ENCODE data around the gene LRIG1. TPM values are rescaled to one million over a fixed set of nuclear protein-coding genes. Genes with fewer than 3 reads are reported as not detected.
A peak's percentile ranks its signal among the peaks of the same experiment; 100 is the strongest.

The LRIG1 gene
- total and polyA plus RNA-seq, 2 donors (not counting 1 experiment from before 2014, with no cell fraction given): 27.9 to 104 TPM

DNA sequence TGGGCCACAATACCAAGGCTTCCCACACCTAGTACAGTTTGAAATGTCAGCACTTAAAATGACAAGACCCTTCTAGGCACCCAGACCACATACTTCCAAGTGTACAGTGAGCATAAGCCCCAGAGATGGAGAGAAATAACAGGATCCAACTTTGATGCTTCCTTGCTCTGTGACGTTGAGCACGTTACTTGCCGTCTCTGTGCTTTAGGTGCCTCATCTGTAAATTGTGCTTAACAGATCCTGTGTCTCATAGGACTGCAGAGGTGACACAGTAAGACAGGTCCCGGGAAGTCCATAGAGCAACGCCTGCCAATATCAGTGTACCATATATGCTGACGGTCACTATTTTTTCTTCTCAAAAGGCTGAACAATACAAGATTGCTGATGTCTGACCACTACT is 59.1 kb downstream of the LRIG1 start:
- Histone ChIP-seq H4K20me1 (ENCODE audit: control insufficient read depth, extremely low read depth, insufficient read depth, low read length) (no peaks in the 10 kb centered on the region), H3K36me3 (ENCODE audit: control insufficient read depth, insufficient read depth, low read length) (no peaks in the 10 kb centered on the region), H3K9me3 (ENCODE audit: control insufficient read depth, insufficient read depth, low read depth, low read length) (no peaks in the 10 kb centered on the region), H3K4me3 (replicated peaks in 1 of 4; ENCODE audit: control extremely low read depth in 1 of 4, insufficient read depth in 1 of 4, low read depth in 3 of 4, low read length in 4 of 4) (no peak overlapping the region), H3K9ac (ENCODE audit: insufficient read depth, low read length) (no peak overlapping the region), H3K4me1 (ENCODE audit: control insufficient read depth, extremely low read depth, insufficient read depth, low read length) (peaks cover 25% of the 10 kb centered on the region), H3K27ac (ENCODE audit: insufficient read depth, low read length) (peak overlapping the region; percentile 82), H3K27me3 (ENCODE audit: control insufficient read depth, insufficient read depth, low read length) (no peaks in the 10 kb centered on the region), H3K4me2 (ENCODE audit: extremely low read depth, insufficient read depth, low read length) (peak overlapping the region; percentile 58), H3K79me2 (ENCODE audit: control insufficient read depth, insufficient read depth, low read length) (no peaks in the 10 kb centered on the region), H2AFZ (ENCODE audit: low read length) (no peak overlapping the region)
- no peak for DNase-seq (ENCODE audit: low read depth in 2 of 2)
- no peak for TF ChIP-seq EZH2 (IDR thresholded peaks at IDR 0.05; ENCODE audit: low read length, missing control alignments)
- TF ChIP-seq, protein P1, sequence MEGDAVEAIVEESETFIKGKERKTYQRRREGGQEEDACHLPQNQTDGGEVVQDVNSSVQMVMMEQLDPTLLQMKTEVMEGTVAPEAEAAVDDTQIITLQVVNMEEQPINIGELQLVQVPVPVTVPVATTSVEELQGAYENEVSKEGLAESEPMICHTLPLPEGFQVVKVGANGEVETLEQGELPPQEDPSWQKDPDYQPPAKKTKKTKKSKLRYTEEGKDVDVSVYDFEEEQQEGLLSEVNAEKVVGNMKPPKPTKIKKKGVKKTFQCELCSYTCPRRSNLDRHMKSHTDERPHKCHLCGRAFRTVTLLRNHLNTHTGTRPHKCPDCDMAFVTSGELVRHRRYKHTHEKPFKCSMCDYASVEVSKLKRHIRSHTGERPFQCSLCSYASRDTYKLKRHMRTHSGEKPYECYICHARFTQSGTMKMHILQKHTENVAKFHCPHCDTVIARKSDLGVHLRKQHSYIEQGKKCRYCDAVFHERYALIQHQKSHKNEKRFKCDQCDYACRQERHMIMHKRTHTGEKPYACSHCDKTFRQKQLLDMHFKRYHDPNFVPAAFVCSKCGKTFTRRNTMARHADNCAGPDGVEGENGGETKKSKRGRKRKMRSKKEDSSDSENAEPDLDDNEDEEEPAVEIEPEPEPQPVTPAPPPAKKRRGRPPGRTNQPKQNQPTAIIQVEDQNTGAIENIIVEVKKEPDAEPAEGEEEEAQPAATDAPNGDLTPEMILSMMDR (conservative IDR thresholded peaks at IDR 0.05 in 1 of 2, IDR thresholded peaks at IDR 0.05 in 1 of 2; ENCODE audit: low read depth in 1 of 2, low read length in 2 of 2): no peak

- no peaks in the 10 kb centered on the region for H4K20me1 ChIP-seq (ENCODE audit: control insufficient read depth, extremely low read depth, insufficient read depth, low read length)
- H3K36me3 ChIP-seq (ENCODE audit: control insufficient read depth, insufficient read depth, low read length): no peaks in the 10 kb centered on the region
- H3K9ac ChIP-seq (ENCODE audit: insufficient read depth, low read length): no peak overlapping the region
- no peaks in the 10 kb centered on the region for H3K79me2 ChIP-seq (ENCODE audit: control insufficient read depth, insufficient read depth, low read length)
- peak overlapping the region; percentile 58 for H3K4me2 ChIP-seq (ENCODE audit: extremely low read depth, insufficient read depth, low read length)
- H3K4me1 ChIP-seq (ENCODE audit: control insufficient read depth, extremely low read depth, insufficient read depth, low read length): peaks cover 25% of the 10 kb centered on the region
- peak overlapping the region; percentile 16 for H2AFZ ChIP-seq (ENCODE audit: low read length)
- peak; percentile 40 to 87 for DNase-seq (ENCODE audit: low read depth in 2 of 2)
- TF ChIP-seq, protein P1 (conservative IDR thresholded peaks at IDR 0.05 in 1 of 2, IDR thresholded peaks at IDR 0.05 in 1 of 2; ENCODE audit: low read depth in 1 of 2, low read length in 2 of 2): no peak
- TF ChIP-seq EZH2 (IDR thresholded peaks at IDR 0.05; ENCODE audit: low read length, missing control alignments): no peak
- no peaks in the 10 kb centered on the region for H3K9me3 ChIP-seq (ENCODE audit: control insufficient read depth, insufficient read depth, low read depth, low read length)
- H3K4me3 ChIP-seq (replicated peaks in 1 of 4; ENCODE audit: control extremely low read depth in 1 of 4, insufficient read depth in 1 of 4, low read depth in 3 of 4, low read length in 4 of 4): no peak overlapping the region
- no peaks in the 10 kb centered on the region for H3K27me3 ChIP-seq (ENCODE audit: control insufficient read depth, insufficient read depth, low read length)
- peak overlapping the region; percentile 82 for H3K27ac ChIP-seq (ENCODE audit: insufficient read depth, low read length)
Observed at GRCh38 chr3:66441129-66441528, 59.7 kb downstream of the LRIG1 start.

DNA sequence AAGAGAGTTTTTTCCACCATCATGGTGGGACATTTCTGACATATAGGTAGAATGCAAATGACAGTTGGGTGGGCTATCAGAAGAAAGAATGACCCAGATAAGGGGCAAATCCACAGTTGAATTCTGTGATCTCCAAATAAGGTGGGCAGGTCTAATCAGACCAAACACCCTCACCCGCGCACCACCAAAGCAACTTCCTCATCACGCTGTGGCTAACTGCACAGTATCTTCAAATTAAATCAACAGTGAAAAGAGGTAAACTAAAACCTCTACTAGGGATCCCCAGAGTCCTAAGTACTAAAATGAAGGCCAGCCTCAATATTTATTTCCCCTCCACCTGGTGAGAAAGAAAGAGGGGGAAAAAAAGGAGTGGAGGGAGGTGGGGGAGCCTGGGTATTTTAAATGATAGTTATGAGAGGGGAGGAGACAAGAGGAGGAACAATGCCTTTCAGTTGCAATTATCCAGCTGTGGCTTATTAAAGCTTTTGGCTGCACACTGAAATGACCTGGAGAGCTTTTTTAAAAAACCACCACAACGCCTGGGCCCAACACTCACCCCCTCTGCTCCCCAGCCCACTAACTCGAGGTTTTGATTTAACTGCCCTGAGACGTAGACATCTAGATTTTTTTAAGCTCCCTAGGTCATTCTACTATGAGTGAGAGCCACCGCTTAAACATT is 61.0 kb downstream of the LRIG1 start:
- no peak overlapping the region for H3K4me2 ChIP-seq (ENCODE audit: extremely low read depth, insufficient read depth, low read length)
- no peak overlapping the region for H3K4me3 ChIP-seq (replicated peaks in 1 of 4; ENCODE audit: control extremely low read depth in 1 of 4, insufficient read depth in 1 of 4, low read depth in 3 of 4, low read length in 4 of 4)
- H3K79me2 ChIP-seq (ENCODE audit: control insufficient read depth, insufficient read depth, low read length): no peaks in the 10 kb centered on the region
- H2AFZ ChIP-seq (ENCODE audit: low read length): no peak overlapping the region
- H3K4me1 ChIP-seq (ENCODE audit: control insufficient read depth, extremely low read depth, insufficient read depth, low read length): peaks cover 25% of the 10 kb centered on the region
- no peak overlapping the region for H3K27ac ChIP-seq (ENCODE audit: insufficient read depth, low read length)
- TF ChIP-seq, protein P1 (conservative IDR thresholded peaks at IDR 0.05 in 1 of 2, IDR thresholded peaks at IDR 0.05 in 1 of 2; ENCODE audit: low read depth in 1 of 2, low read length in 2 of 2): no peak
- no peak for TF ChIP-seq EZH2 (IDR thresholded peaks at IDR 0.05; ENCODE audit: low read length, missing control alignments)
- no peaks in the 10 kb centered on the region for H3K9me3 ChIP-seq (ENCODE audit: control insufficient read depth, insufficient read depth, low read depth, low read length)
- H3K36me3 ChIP-seq (ENCODE audit: control insufficient read depth, insufficient read depth, low read length): no peaks in the 10 kb centered on the region
- H3K27me3 ChIP-seq (ENCODE audit: control insufficient read depth, insufficient read depth, low read length): no peaks in the 10 kb centered on the region
- DNase-seq (ENCODE audit: low read depth in 2 of 2): peak in 1 of 2 donors; percentile 55
- H4K20me1 ChIP-seq (ENCODE audit: control insufficient read depth, extremely low read depth, insufficient read depth, low read length): no peaks in the 10 kb centered on the region
- H3K9ac ChIP-seq (ENCODE audit: insufficient read depth, low read length): no peak overlapping the region
